Neural progenitor cell (in vitro differentiated cells): ENCODE measurements around the gene OR10H2. TPM values are rescaled to one million over a fixed set of nuclear protein-coding genes. Genes with fewer than 3 reads are reported as not detected.
"Not testable (repeated sequence)": the region's sequence is repeated elsewhere in the genome, so short reads cannot be mapped to it uniquely, and the experiment has no call there.

Experiments used
- DNase-seq: peaks from one replicate; pipeline ENCODE4 v3.0.0-alpha.2; 2016; ENCODE audit warnings: low spot score
- H2AFZ ChIP-seq: fragments of 200-600 bp; sonication (generic); replicated peaks from 2 replicates; pipeline ENCODE4 v1.6.1; 2016; ENCODE audit warnings: antibody characterized with exemption
- H3F3A ChIP-seq: fragments of 200-600 bp; sonication (generic); 2 replicates; pipeline ENCODE4 v1.6.1; 2016; ENCODE audit warnings: antibody characterized with exemption, low read depth
- H3K27ac ChIP-seq: fragments of 200-600 bp; sonication (generic); 2 replicates; pipeline ENCODE4 v1.5.1; 2016; ENCODE audit warnings: mild to moderate bottlenecking
- H3K27me3 ChIP-seq: fragments of 200-600 bp; sonication (generic); 2 replicates; pipeline ENCODE4 v1.6.1; 2016; ENCODE audit warnings: mild to moderate bottlenecking, moderate library complexity
- H3K36me3 ChIP-seq: fragments of 200-600 bp; sonication (generic); 2 replicates; pipeline ENCODE4 v1.5.1; 2016
- H3K4me1 ChIP-seq: fragments of 200-600 bp; sonication (generic); 2 replicates; pipeline ENCODE4 v1.6.1; 2016; ENCODE audit warnings: mixed run types
- H3K4me2 ChIP-seq: fragments of 200-600 bp; sonication (generic); 2 replicates; pipeline ENCODE4 v1.6.1; 2016
- H3K4me3 ChIP-seq: fragments of 200-600 bp; sonication (generic); 2 replicates; pipeline ENCODE4 v1.5.1; 2016
- H3K79me2 ChIP-seq: fragments of 200-600 bp; sonication (generic); 2 replicates; pipeline ENCODE4 v1.6.1; 2016; ENCODE audit warnings: low read depth
- H3K9ac ChIP-seq: fragments of 200-600 bp; sonication (generic); 2 replicates; pipeline ENCODE4 v1.6.1; 2016
- H3K9me3 ChIP-seq: fragments of 200-600 bp; sonication (generic); 2 replicates; pipeline ENCODE4 v1.5.1; 2016; ENCODE audit warnings: low read depth
- H4K20me1 ChIP-seq: fragments of 200-600 bp; sonication (generic); 2 replicates; pipeline ENCODE4 v1.6.1; 2016; ENCODE audit warnings: low read depth
- H3K27ac Mint-ChIP-seq: 3 replicates; pipeline ENCODE4 v1.8.0; 2021; ENCODE audit warnings: mixed read lengths
- H3K27me3 Mint-ChIP-seq: 2 replicates; pipeline ENCODE4 v1.8.0; 2022; ENCODE audit warnings: low read depth, mild to moderate bottlenecking, inconsistent platforms, moderate library complexity, mixed read lengths; ENCODE audit not compliant: insufficient read depth
- H3K36me3 Mint-ChIP-seq: 3 replicates; pipeline ENCODE4 v1.8.0; 2021; ENCODE audit warnings: mixed read lengths
- H3K4me1 Mint-ChIP-seq: 3 replicates; pipeline ENCODE4 v1.8.0; 2021; ENCODE audit warnings: mixed read lengths
- H3K4me3 Mint-ChIP-seq: 3 replicates; pipeline ENCODE4 v1.8.0; 2021; ENCODE audit warnings: mild to moderate bottlenecking, moderate library complexity, mixed read lengths
- H3K9me3 Mint-ChIP-seq: 3 replicates; pipeline ENCODE4 v1.8.0; 2020; ENCODE audit warnings: mixed read lengths
- CTCF ChIP-seq: fragments of 200-600 bp; sonication (generic); IDR thresholded peaks from 2 replicates; pipeline ENCODE4 v1.5.1; 2017; ENCODE audit warnings: antibody characterized with exemption, mild to moderate bottlenecking
- EZH2 ChIP-seq: fragments of 200-600 bp; sonication (generic); IDR thresholded peaks from 2 replicates; pipeline ENCODE4 v1.6.1; 2017; ENCODE audit warnings: antibody characterized with exemption, mild to moderate bottlenecking, moderate library complexity
- EZH2phosphoT487 ChIP-seq: fragments of 200-600 bp; sonication (generic); IDR thresholded peaks from 2 replicates; pipeline ENCODE4 v1.6.1; 2017; ENCODE audit warnings: antibody characterized with exemption
- total RNA-seq: library from RNA; depleted of rRNA; stranded (reverse); fragments of >200 nt; gene quantifications from 2 replicates; pipeline ENCODE4 v1.2.3, GENCODE V29; 2015; ENCODE audit warnings: low replicate concordance

OR10H2 gene
- not detected in 2 replicates for total RNA-seq

GRCh38 chr19:15727724-15728123 is at the start of gene OR10H2:
TSS of gene OR10H2 (plus strand) at chr19:15728024. CDS start at chr19:15728044, 20 bp downstream.
- no peaks in the 10 kb centered on the region for H3K36me3 Mint-ChIP-seq
- no peaks in the 10 kb centered on the region for H3K9me3 ChIP-seq
- peaks cover 40% of the 10 kb centered on the region for H3K9me3 Mint-ChIP-seq

GRCh38 chr19:15679089-15679488 is 48.7 kb upstream of the OR10H2 start:
- H3K27me3 Mint-ChIP-seq, result peaks cover 5% of the 10 kb centered on the region
- H3K36me3 Mint-ChIP-seq, result no peaks in the 10 kb centered on the region

More at GRCh38 chr19:15727724-15728123, at the start of gene OR10H2:
- H3K4me2 ChIP-seq, result no peak within 1 kb of the TSS
- DNase-seq, result no peak
- H3F3A ChIP-seq, result no peaks in the 10 kb centered on the region
- H3K27me3 ChIP-seq, result no peaks in the 10 kb centered on the region
- peaks cover 3% of the 10 kb centered on the region for H3K27me3 Mint-ChIP-seq
- no peak within 1 kb of the TSS for H3K9ac ChIP-seq
- TF ChIP-seq EZH2, result no peak
- TF ChIP-seq EZH2phosphoT487, result no peak
- TF ChIP-seq CTCF, result no peak
- no peaks in the 10 kb centered on the region for H3K79me2 ChIP-seq
- H3K27ac Mint-ChIP-seq, result no peak within 1 kb of the TSS
- no peaks in the 10 kb centered on the region for H3K4me1 ChIP-seq
- H3K4me3 ChIP-seq, result no peak within 1 kb of the TSS
- H3K4me1 Mint-ChIP-seq, result no peaks in the 10 kb centered on the region
- no peaks in the 10 kb centered on the region for H4K20me1 ChIP-seq
- H2AFZ ChIP-seq, result no peak within 1 kb of the TSS
- no peaks in the 10 kb centered on the region for H3K36me3 ChIP-seq
- no peak within 1 kb of the TSS for H3K27ac ChIP-seq
- no peak within 1 kb of the TSS for H3K4me3 Mint-ChIP-seq

GRCh38 chr19:15679865-15680264 is 48.0 kb upstream of the OR10H2 start:
- not testable (repeated sequence) for H3K27ac ChIP-seq, H3K27me3 ChIP-seq, H3K27me3 Mint-ChIP-seq, H3K4me1 Mint-ChIP-seq, H3K4me3 ChIP-seq, H3K4me2 ChIP-seq, H3K9me3 ChIP-seq, H4K20me1 ChIP-seq, H3K79me2 ChIP-seq, H3K4me1 ChIP-seq, H2AFZ ChIP-seq, H3K9ac ChIP-seq, DNase-seq, H3K36me3 Mint-ChIP-seq, H3K27ac Mint-ChIP-seq, H3K36me3 ChIP-seq, H3F3A ChIP-seq, H3K4me3 Mint-ChIP-seq
- H3K9me3 Mint-ChIP-seq, result peaks cover 31% of the 10 kb centered on the region

More at GRCh38 chr19:15679089-15679488, 48.7 kb upstream of the OR10H2 start:
- Mint-ChIP-seq H3K4me3 (no peak overlapping the region), H3K4me1 (no peaks in the 10 kb centered on the region), H3K27ac (no peak overlapping the region), H3K9me3 (peaks cover 28% of the 10 kb centered on the region)
- no peak for TF ChIP-seq CTCF
- no peak for TF ChIP-seq EZH2
- TF ChIP-seq EZH2phosphoT487, result no peak
- H3K4me1 ChIP-seq, result no peaks in the 10 kb centered on the region
- H3K27me3 ChIP-seq, result no peaks in the 10 kb centered on the region
- no peaks in the 10 kb centered on the region for H3K79me2 ChIP-seq
- H3K4me2 ChIP-seq, result no peak overlapping the region
- peaks cover 4% of the 10 kb centered on the region for H3K9me3 ChIP-seq
- H2AFZ ChIP-seq, result no peak overlapping the region
- no peak for DNase-seq
- H3K36me3 ChIP-seq, result no peaks in the 10 kb centered on the region
- no peak overlapping the region for H3K27ac ChIP-seq
- no peak overlapping the region for H3K9ac ChIP-seq
- H3F3A ChIP-seq, result no peaks in the 10 kb centered on the region
- H3K4me3 ChIP-seq, result no peak overlapping the region
- H4K20me1 ChIP-seq, result no peaks in the 10 kb centered on the region

- Histone ChIP-seq H3F3A (no peaks in the 10 kb centered on the region), H3K27me3 (no peaks in the 10 kb centered on the region), H3K27ac (no peak overlapping the region), H3K4me2 (no peak overlapping the region), H3K9ac (no peak overlapping the region), H3K36me3 (no peaks in the 10 kb centered on the region), H3K4me1 (no peaks in the 10 kb centered on the region), H3K9me3 (peaks cover 4% of the 10 kb centered on the region), H4K20me1 (no peaks in the 10 kb centered on the region), H3K79me2 (no peaks in the 10 kb centered on the region), H2AFZ (no peak overlapping the region), H3K4me3 (no peak overlapping the region)
- no peak overlapping the region for H3K4me3 Mint-ChIP-seq
- no peak for TF ChIP-seq EZH2phosphoT487
- no peak for TF ChIP-seq CTCF
- TF ChIP-seq EZH2, result no peak
- no peak overlapping the region for H3K27ac Mint-ChIP-seq
- no peaks in the 10 kb centered on the region for H3K4me1 Mint-ChIP-seq
- no peaks in the 10 kb centered on the region for H3K36me3 Mint-ChIP-seq
- no peak for DNase-seq
- peaks cover 32% of the 10 kb centered on the region for H3K9me3 Mint-ChIP-seq
- H3K27me3 Mint-ChIP-seq, result peaks cover 7% of the 10 kb centered on the region
Measured at GRCh38 chr19:15680478-15681322, 47.1 kb upstream of the OR10H2 start.
